ENCODE measurements around the gene GPR37L1. TPM values are rescaled to one million over a fixed set of nuclear protein-coding genes. Genes with fewer than 3 reads are reported as not detected.

Gene GPR37L1
- total and polyA plus RNA-seq, 2 of the 8 experiments (the other 6 are each of a cell fraction or from before 2014, with no cell fraction given) = 0.13 to 0.23 TPM

GRCh38 chr1:202129453-202130296 lies 7.0 kb downstream of the GPR37L1 start:
- ChIA-PET CTCF (ENCODE audit: partially characterized antibody) (interaction anchor here (0.8 to 29.2 kb wide), 5 partner anchors 7 to 234 kb away, joined by 3 to 1014 read pairs (median 21); partner anchors contain the start of genes ELF3 and GPR37L1), POLR2A (ENCODE audit: partially characterized antibody) (interaction anchor here (0.9 to 1.6 kb wide), 6 partner anchors 10 to 130 kb away, joined by 3 to 6 read pairs (median 4); partner anchors contain the start of gene ELF3)
- H3K4me2 ChIP-seq (ENCODE audit: insufficient read depth in 1 of 2, low read depth in 2 of 2, low read length in 2 of 2) = no peak overlapping the region
- no peaks in the 10 kb centered on the region for H3K79me2 ChIP-seq (ENCODE audit: control insufficient read depth in 1 of 2, insufficient read depth in 2 of 2, low read length in 2 of 2)
- H3K4me3 ChIP-seq (ENCODE audit: extremely low read depth in 1 of 4, insufficient read depth in 2 of 4, low read depth in 3 of 4, low read length in 4 of 4) = no peak overlapping the region
- peaks cover 0 to 9% (median 4%) of the 10 kb centered on the region in 4 experiments; a peak in 3 of 7 replicates for H3K4me1 ChIP-seq (replicated peaks in 1 of 4; ENCODE audit: control insufficient read depth in 3 of 4, insufficient read depth in 4 of 4, low read length in 3 of 4)
- FAIRE-seq = no peak
- H3K9ac ChIP-seq (replicated peaks in 1 of 4; ENCODE audit: extremely low read depth in 1 of 4, low read depth in 3 of 4, low read length in 3 of 4) = no peak overlapping the region
- no peak overlapping the region for H2BK5ac ChIP-seq (ENCODE audit: low read depth, low read length)
- no peaks in the 10 kb centered on the region; a peak in 1 of 7 replicates for H3K27me3 ChIP-seq (replicated peaks in 1 of 4; ENCODE audit: control insufficient read depth in 3 of 4, extremely low read depth in 1 of 4, insufficient read depth in 3 of 4, low read length in 3 of 4)
- 85% methylated on average over 7 of the region's 8 CpGs; no CpG with 5 or more reads in 1 of the 2 experiments for WGBS, 2 experiments (ENCODE audit: extremely low coverage in 1 of 2, insufficient coverage in 1 of 2, insufficient read length in 1 of 2, insufficient replicate concordance in 2 of 2, low coverage in 1 of 2, low lambda C conversion rate in 2 of 2, missing lambda C conversion rate in 1 of 2)
- no peak overlapping the region for H2BK120ac ChIP-seq (replicated peaks; ENCODE audit: low read depth, low read length)
- H3K27ac ChIP-seq (ENCODE audit: low read depth, low read length) = no peak overlapping the region
- H4K91ac ChIP-seq (replicated peaks; ENCODE audit: insufficient read length, low read length) = no peak overlapping the region
- H2BK12ac ChIP-seq (ENCODE audit: low read depth, low read length) = no peak overlapping the region
- no peak overlapping the region for H3K23ac ChIP-seq (ENCODE audit: insufficient read length)
- H2BK20ac ChIP-seq (ENCODE audit: low read length) = no peak overlapping the region
- no peaks in the 10 kb centered on the region for H3K79me1 ChIP-seq (ENCODE audit: low read depth, low read length)
- no peak for DNase-seq (ENCODE audit: low read depth in 1 of 2, low spot score in 2 of 2)
- no peak overlapping the region for H3K18ac ChIP-seq (ENCODE audit: extremely low read depth, low read length)
- no peak overlapping the region for H3K4ac ChIP-seq (replicated peaks; ENCODE audit: insufficient read length, low read depth, low read length)
- H2AFZ ChIP-seq (ENCODE audit: low read length) = no peak overlapping the region
- no peak overlapping the region for H2AK5ac ChIP-seq (ENCODE audit: low read depth, low read length)
- H4K20me1 ChIP-seq (replicated peaks in 1 of 2; ENCODE audit: control insufficient read depth in 1 of 2, insufficient read depth in 2 of 2, low read length in 2 of 2) = peaks cover 0 to 2% of the 10 kb centered on the region in 2 experiments
- no peak for TF ChIP-seq NANOG (IDR thresholded peaks at IDR 0.05; ENCODE audit: insufficient read depth, low read depth, low read length, poor library complexity, severe bottlenecking)
- no peak for TF ChIP-seq JUN (IDR thresholded peaks at IDR 0.05; ENCODE audit: low read depth, low read length)
- no peak for TF ChIP-seq SAP30 (IDR thresholded peaks at IDR 0.05; ENCODE audit: insufficient read depth, insufficient replicate concordance, low read length)
- TF ChIP-seq POU5F1 (IDR thresholded peaks at IDR 0.05; ENCODE audit: low read depth, low read length) = no peak
- TF ChIP-seq RNF2 (IDR thresholded peaks at IDR 0.05; ENCODE audit: borderline replicate concordance, low read depth, low read length, missing control alignments, poor library complexity, severe bottlenecking) = no peak
- no peak for TF ChIP-seq NRF1 (IDR thresholded peaks at IDR 0.05; ENCODE audit: low read depth, low read length)
- TF ChIP-seq SUZ12 (IDR thresholded peaks at IDR 0.05; ENCODE audit: low read length) = no peak
- no peak for TF ChIP-seq TAF7 (optimal IDR thresholded peaks at IDR 0.05; ENCODE audit: borderline replicate concordance, low read depth, low read length)
- no peak for TF ChIP-seq JUND (IDR thresholded peaks at IDR 0.05; ENCODE audit: low read length)
- TF ChIP-seq SP4 (IDR thresholded peaks at IDR 0.05; ENCODE audit: low read length) = no peak
- H3K23me2 ChIP-seq (ENCODE audit: low read depth, low read length) = no peaks in the 10 kb centered on the region
- peaks cover 3 to 21% (median 9%) of the 10 kb centered on the region in 4 experiments; a peak in 4 of 8 replicates for H3K36me3 ChIP-seq (ENCODE audit: control insufficient read depth in 2 of 4, insufficient read depth in 4 of 4, low read length in 3 of 4)
- H3K56ac ChIP-seq (replicated peaks; ENCODE audit: insufficient read length, low read depth, low read length) = no peak overlapping the region
- no peak overlapping the region for H4K8ac ChIP-seq (ENCODE audit: extremely low read depth, insufficient read depth, low read length)
- H3K9me3 ChIP-seq (ENCODE audit: insufficient read depth in 2 of 2, low read depth in 1 of 2, low read length in 1 of 2) = no peaks in the 10 kb centered on the region
- no peak overlapping the region for H3K14ac ChIP-seq (ENCODE audit: insufficient read length)
- no peak overlapping the region for H4K5ac ChIP-seq (ENCODE audit: insufficient read length, low read depth, low read length)
- no peak overlapping the region for H2BK15ac ChIP-seq (ENCODE audit: low read length)
